HUES6 (cell line): ENCODE data around the gene RBM10.

Experiments used
- H3K27ac ChIP-seq: 2 replicates; pipeline ENCODE4 v1.7.0; 2013; ENCODE audit warnings: low read depth, mild to moderate bottlenecking, low read length, inconsistent platforms
- H3K27me3 ChIP-seq: 2 replicates; pipeline ENCODE4 v1.6.1; 2013; ENCODE audit warnings: low read length; ENCODE audit not compliant: control insufficient read depth, insufficient read depth
- H3K36me3 ChIP-seq: 2 replicates; pipeline ENCODE4 v1.6.1; 2013; ENCODE audit warnings: low read length; ENCODE audit not compliant: control insufficient read depth, insufficient read depth
- H3K4me1 ChIP-seq: 2 replicates; pipeline ENCODE4 v1.6.1; 2013; ENCODE audit warnings: low read length; ENCODE audit not compliant: control insufficient read depth, insufficient read depth
- H3K4me3 ChIP-seq: 2 replicates; pipeline ENCODE4 v1.5.1; 2013; ENCODE audit warnings: low read depth, low read length
- H3K9ac ChIP-seq: one replicate; pipeline ENCODE4 v1.6.1; 2013; ENCODE audit warnings: mild to moderate bottlenecking, low read length
- H3K9me3 ChIP-seq: 2 replicates; pipeline ENCODE4 v1.6.1; 2013; ENCODE audit warnings: low read depth, low read length; ENCODE audit not compliant: control insufficient read depth, insufficient read depth

RBM10 gene

GRCh38 chrX:47200385-47201150, 55.5 kb downstream of the RBM10 start:
- no peaks in the 10 kb centered on the region for H3K9me3 ChIP-seq
- no peak overlapping the region for H3K9ac ChIP-seq
- peaks cover 98% of the 10 kb centered on the region for H3K36me3 ChIP-seq

GRCh38 chrX:47201345-47201944, 56.4 kb downstream of the RBM10 start:
- Histone ChIP-seq H3K27ac (no peak overlapping the region), H3K9me3 (no peaks in the 10 kb centered on the region), H3K9ac (no peak overlapping the region)

More at GRCh38 chrX:47200385-47201150, 55.5 kb downstream of the RBM10 start:
- no peak overlapping the region for H3K27ac ChIP-seq
- H3K27me3 ChIP-seq = no peaks in the 10 kb centered on the region
- H3K4me1 ChIP-seq = peaks cover 35% of the 10 kb centered on the region
- H3K4me3 ChIP-seq = no peak overlapping the region

GRCh38 chrX:47202316-47202715, 57.3 kb downstream of the RBM10 start:
- H3K36me3 ChIP-seq = peaks cover 98% of the 10 kb centered on the region
- H3K27me3 ChIP-seq = no peaks in the 10 kb centered on the region
- no peak overlapping the region for H3K4me3 ChIP-seq
- no peaks in the 10 kb centered on the region for H3K9me3 ChIP-seq
- H3K4me1 ChIP-seq = peaks cover 18% of the 10 kb centered on the region
- H3K9ac ChIP-seq = no peak overlapping the region
- no peak overlapping the region for H3K27ac ChIP-seq

More at GRCh38 chrX:47201345-47201944, 56.4 kb downstream of the RBM10 start:
- Histone ChIP-seq H3K27me3 (no peaks in the 10 kb centered on the region), H3K4me3 (no peak overlapping the region), H3K4me1 (peaks cover 27% of the 10 kb centered on the region), H3K36me3 (peaks cover 98% of the 10 kb centered on the region)

- no peak overlapping the region for H3K4me3 ChIP-seq
- no peaks in the 10 kb centered on the region for H3K9me3 ChIP-seq
- no peak overlapping the region for H3K27ac ChIP-seq
- H3K36me3 ChIP-seq = peaks cover 98% of the 10 kb centered on the region
- H3K27me3 ChIP-seq = no peaks in the 10 kb centered on the region
- no peak overlapping the region for H3K9ac ChIP-seq
- H3K4me1 ChIP-seq = peaks cover 12% of the 10 kb centered on the region; the same call in 1 of the 2 replicates
These were observed 57.9 kb downstream of the RBM10 start for GRCh38 chrX:47202877-47203276.

- Histone ChIP-seq H3K36me3 (peaks cover 100% of the 10 kb centered on the region), H3K4me1 (no peaks in the 10 kb centered on the region), H3K27me3 (no peaks in the 10 kb centered on the region), H3K9me3 (no peaks in the 10 kb centered on the region), H3K4me3 (no peak overlapping the region), H3K27ac (no peak overlapping the region), H3K9ac (no peak overlapping the region)
These were observed 59.9 kb downstream of the RBM10 start for GRCh38 chrX:47204970-47205369.

GRCh38 chrX:47206316-47206715, 61.3 kb downstream of the RBM10 start:
- Histone ChIP-seq H3K9ac (no peak overlapping the region), H3K4me3 (no peak overlapping the region), H3K4me1 (no peaks in the 10 kb centered on the region), H3K36me3 (peaks cover 100% of the 10 kb centered on the region), H3K9me3 (no peaks in the 10 kb centered on the region), H3K27me3 (no peaks in the 10 kb centered on the region), H3K27ac (no peak overlapping the region)

- H3K27ac ChIP-seq = no peak overlapping the region
- no peaks in the 10 kb centered on the region for H3K27me3 ChIP-seq
- H3K36me3 ChIP-seq = peaks cover 100% of the 10 kb centered on the region
- no peaks in the 10 kb centered on the region for H3K9me3 ChIP-seq
- H3K4me3 ChIP-seq = no peak overlapping the region
- no peaks in the 10 kb centered on the region for H3K4me1 ChIP-seq
- no peak overlapping the region for H3K9ac ChIP-seq
These were observed 63.1 kb downstream of the RBM10 start for GRCh38 chrX:47208108-47208507.

GRCh38 chrX:47209508-47210238, 64.7 kb downstream of the RBM10 start:
- H3K27ac ChIP-seq = no peak overlapping the region
- H3K4me1 ChIP-seq = no peaks in the 10 kb centered on the region
- H3K4me3 ChIP-seq = no peak overlapping the region
- no peaks in the 10 kb centered on the region for H3K9me3 ChIP-seq
- H3K36me3 ChIP-seq = peaks cover 100% of the 10 kb centered on the region
- no peaks in the 10 kb centered on the region for H3K27me3 ChIP-seq
- no peak overlapping the region for H3K9ac ChIP-seq

GRCh38 chrX:47210661-47211425, 65.8 kb downstream of the RBM10 start:
- Histone ChIP-seq H3K9me3 (no peaks in the 10 kb centered on the region), H3K4me1 (peaks cover 2% of the 10 kb centered on the region; the same call in 1 of the 2 replicates), H3K36me3 (peaks cover 100% of the 10 kb centered on the region), H3K4me3 (no peak overlapping the region), H3K27me3 (no peaks in the 10 kb centered on the region), H3K9ac (no peak overlapping the region), H3K27ac (no peak overlapping the region)

- no peaks in the 10 kb centered on the region for H3K27me3 ChIP-seq
- peaks cover 92% of the 10 kb centered on the region for H3K36me3 ChIP-seq
- no peak overlapping the region for H3K9ac ChIP-seq
- H3K9me3 ChIP-seq = no peaks in the 10 kb centered on the region
- H3K4me3 ChIP-seq = no peak overlapping the region
- peaks cover 19% of the 10 kb centered on the region for H3K4me1 ChIP-seq
- H3K27ac ChIP-seq = no peak overlapping the region
These were observed 67.6 kb downstream of the RBM10 start for GRCh38 chrX:47212381-47213293.
